Activated T-helper 1 cell treated with anti-CD3 and anti-CD28 coated beads, Interleukin-12 subunit alpha, Interleukin-12 subunit beta, Interleukin-2, Interleukin-4 antibody, amounts not matched to agents 30 ng/mL and 10 ng/mL and 1 ng/mL, durations not matched to agents 14 hours and 24 hours and 36 hours (primary cell): ENCODE measurements around the gene ENPP7. TPM values are rescaled to one million over a fixed set of nuclear protein-coding genes. Genes with fewer than 3 reads are reported as not detected.

Source experiments
- DNase-seq: peaks from one replicate; pipeline ENCODE4 v3.0.0; 2021; ENCODE audit warnings: low spot score
- H3K27ac Mint-ChIP-seq: one replicate; pipeline ENCODE4 v1.8.0; 2021; ENCODE audit warnings: mild to moderate bottlenecking, mixed read lengths
- H3K27me3 Mint-ChIP-seq: one replicate; pipeline ENCODE4 v1.8.0; 2022; ENCODE audit warnings: mild to moderate bottlenecking, moderate library complexity, mixed read lengths; ENCODE audit not compliant: insufficient read depth
- H3K36me3 Mint-ChIP-seq: one replicate; pipeline ENCODE4 v1.8.0; 2021; ENCODE audit warnings: low read depth, mixed read lengths
- H3K4me1 Mint-ChIP-seq: one replicate; pipeline ENCODE4 v1.8.0; 2021; ENCODE audit warnings: low read depth, mixed read lengths
- H3K4me3 Mint-ChIP-seq: one replicate; pipeline ENCODE4 v1.8.0; 2021; ENCODE audit warnings: mild to moderate bottlenecking, moderate library complexity, mixed read lengths
- H3K9me3 Mint-ChIP-seq: one replicate; pipeline ENCODE4 v1.8.0; 2021; ENCODE audit warnings: mixed read lengths
- intact Hi-C: fragments of 100-400 bp; cut with micrococcal nuclease; formaldehyde crosslinking; loops from one replicate; pipeline ENCODE4 v1.15.1; 2024
- total RNA-seq: library from RNA; stranded (reverse); gene quantifications from 2 replicates; pipeline ENCODE4 v1.2.3, GENCODE V29; 2022

The ENPP7 gene, protein sequence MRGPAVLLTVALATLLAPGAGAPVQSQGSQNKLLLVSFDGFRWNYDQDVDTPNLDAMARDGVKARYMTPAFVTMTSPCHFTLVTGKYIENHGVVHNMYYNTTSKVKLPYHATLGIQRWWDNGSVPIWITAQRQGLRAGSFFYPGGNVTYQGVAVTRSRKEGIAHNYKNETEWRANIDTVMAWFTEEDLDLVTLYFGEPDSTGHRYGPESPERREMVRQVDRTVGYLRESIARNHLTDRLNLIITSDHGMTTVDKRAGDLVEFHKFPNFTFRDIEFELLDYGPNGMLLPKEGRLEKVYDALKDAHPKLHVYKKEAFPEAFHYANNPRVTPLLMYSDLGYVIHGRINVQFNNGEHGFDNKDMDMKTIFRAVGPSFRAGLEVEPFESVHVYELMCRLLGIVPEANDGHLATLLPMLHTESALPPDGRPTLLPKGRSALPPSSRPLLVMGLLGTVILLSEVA
- total RNA-seq, result 0.10 and 0.16 TPM in 2 replicates

- Mint-ChIP-seq H3K9me3 (no peaks in the 10 kb centered on the region), H3K27me3 (no peaks in the 10 kb centered on the region), H3K4me3 (no peak within 1 kb of the TSS), H3K36me3 (no peaks in the 10 kb centered on the region), H3K4me1 (peaks cover 9% of the 10 kb centered on the region), H3K27ac (no peak within 1 kb of the TSS)
- DNase-seq, result no peak
- intact Hi-C loops, result no loop called here
Measured at GRCh38 chr17:79730769-79731483, at the start of gene ENPP7. ENPP7 (plus strand) TSS chr17:79730943; CDS start chr17:79731140, 197 bp downstream.

GRCh38 chr17:79681101-79681621, 49.6 kb upstream of the ENPP7 start:
- Mint-ChIP-seq H3K4me3 (no peak overlapping the region), H3K27ac (no peak overlapping the region), H3K9me3 (no peaks in the 10 kb centered on the region), H3K27me3 (peaks cover 2% of the 10 kb centered on the region), H3K4me1 (no peaks in the 10 kb centered on the region), H3K36me3 (no peaks in the 10 kb centered on the region)
- intact Hi-C loops, result no loop called here
- DNase-seq, result no peak

DNA sequence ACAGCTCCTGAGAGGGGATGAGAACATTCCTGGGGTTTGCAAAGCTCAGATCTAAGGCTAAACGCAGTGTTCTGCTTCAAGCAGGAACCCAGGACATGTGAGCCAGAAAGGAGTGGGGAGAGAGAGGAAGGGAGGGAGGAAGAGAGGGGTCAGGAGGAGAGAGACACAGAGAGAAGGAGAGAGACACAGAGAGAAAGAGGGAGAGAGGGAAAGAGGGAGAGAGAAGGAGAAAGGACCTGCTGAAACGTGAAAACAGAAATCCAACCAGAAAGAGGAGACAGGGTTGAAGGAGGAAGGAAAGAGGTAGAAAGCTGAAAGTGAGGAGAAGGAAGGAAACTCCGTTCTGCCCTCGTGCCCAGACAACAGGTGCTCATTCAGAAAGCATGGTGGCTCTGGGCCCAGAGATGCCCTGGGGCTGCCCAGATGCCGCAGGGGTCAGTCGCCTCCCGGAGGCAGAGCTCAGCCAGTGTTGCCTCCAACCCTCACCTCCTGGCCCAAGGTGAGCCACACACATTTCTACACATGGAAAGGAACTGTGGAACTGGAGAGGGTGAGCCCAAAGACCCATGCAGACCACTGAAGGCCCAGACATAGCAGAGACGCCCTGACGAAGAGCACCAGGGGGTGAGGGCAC, 49.0 kb upstream of the ENPP7 start:
- H3K4me1 Mint-ChIP-seq, result no peaks in the 10 kb centered on the region
- H3K9me3 Mint-ChIP-seq, result no peaks in the 10 kb centered on the region
- intact Hi-C loops, result no loop called here
- DNase-seq, result no peak
- no peak overlapping the region for H3K27ac Mint-ChIP-seq
- peaks cover 2% of the 10 kb centered on the region for H3K27me3 Mint-ChIP-seq
- H3K4me3 Mint-ChIP-seq, result no peak overlapping the region
- no peaks in the 10 kb centered on the region for H3K36me3 Mint-ChIP-seq

GRCh38 chr17:79683365-79683764, 47.4 kb upstream of the ENPP7 start:
- Mint-ChIP-seq H3K27ac (no peak overlapping the region), H3K36me3 (no peaks in the 10 kb centered on the region), H3K4me3 (no peak overlapping the region), H3K9me3 (no peaks in the 10 kb centered on the region), H3K4me1 (no peaks in the 10 kb centered on the region), H3K27me3 (peaks cover 2% of the 10 kb centered on the region)
- no peak for DNase-seq
- intact Hi-C loops, result no loop called here

DNA sequence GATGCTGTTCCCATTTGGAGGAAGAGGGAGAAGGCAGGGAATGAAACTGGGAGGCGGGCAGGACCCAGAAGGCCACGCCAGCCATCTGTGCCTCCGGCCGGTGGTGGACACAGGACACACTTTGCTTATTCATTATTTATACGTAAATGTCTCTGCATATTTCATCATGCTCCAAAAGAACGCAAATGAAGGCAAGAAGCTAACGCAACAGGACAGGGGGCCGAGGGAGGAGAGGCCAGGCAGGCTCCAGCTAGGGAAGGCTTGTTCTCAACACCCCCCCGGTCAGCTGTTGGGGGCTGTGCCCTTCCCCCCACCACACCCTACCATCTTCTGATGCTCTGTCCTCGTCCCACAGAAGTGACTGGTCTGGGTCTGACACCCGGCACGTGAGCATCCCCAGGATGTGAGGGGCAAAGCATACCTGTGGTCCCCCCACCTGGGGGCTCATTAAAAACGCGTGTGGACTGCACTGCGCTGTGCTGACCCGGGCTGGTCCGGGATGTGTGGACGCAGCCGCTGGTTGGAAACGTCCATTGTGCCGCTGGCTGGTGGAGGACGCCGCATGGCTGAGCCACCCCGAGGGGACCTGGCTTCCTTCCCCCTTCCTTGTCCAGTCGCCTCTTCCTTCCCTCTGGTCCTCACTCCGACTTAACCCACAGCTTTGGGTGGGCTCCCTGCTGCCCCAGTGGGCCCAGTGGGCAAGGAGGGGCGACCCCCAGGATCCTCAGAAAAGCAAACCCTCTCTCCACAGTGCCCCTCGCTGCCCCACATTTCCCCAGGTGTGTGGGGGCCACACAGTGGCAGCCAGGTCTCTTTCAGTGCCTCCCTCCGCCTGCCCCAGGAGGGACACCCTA, 46.4 kb upstream of the ENPP7 start:
- Mint-ChIP-seq H3K4me3 (no peak overlapping the region), H3K27me3 (peaks cover 2% of the 10 kb centered on the region), H3K36me3 (no peaks in the 10 kb centered on the region), H3K27ac (no peak overlapping the region), H3K9me3 (no peaks in the 10 kb centered on the region), H3K4me1 (no peaks in the 10 kb centered on the region)
- intact Hi-C loops, result no loop called here
- no peak for DNase-seq

DNA sequence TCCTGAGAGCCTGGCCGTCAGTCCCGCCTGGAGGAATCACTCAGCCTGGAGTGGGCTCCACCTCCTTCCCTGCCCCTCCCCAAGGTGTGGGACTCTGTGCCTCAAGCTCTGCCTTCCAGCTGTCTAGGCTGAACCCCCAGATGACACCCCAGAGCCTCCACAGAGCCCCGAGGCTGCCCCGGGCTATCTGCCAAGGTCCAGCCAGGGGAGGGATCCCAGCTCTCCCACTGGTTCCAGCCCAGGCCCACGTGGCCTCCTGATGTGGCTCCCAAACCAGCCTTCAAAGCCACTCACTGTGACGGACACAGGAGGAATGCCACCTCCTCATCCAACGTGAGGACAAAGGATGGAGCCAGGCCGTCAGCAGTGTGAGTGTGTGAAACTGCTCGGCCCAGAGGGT, 45.6 kb upstream of the ENPP7 start:
- H3K4me3 Mint-ChIP-seq, result no peak overlapping the region
- no peak for DNase-seq
- intact Hi-C loops, result no loop called here
- H3K9me3 Mint-ChIP-seq, result no peaks in the 10 kb centered on the region
- H3K36me3 Mint-ChIP-seq, result no peaks in the 10 kb centered on the region
- H3K27me3 Mint-ChIP-seq, result peaks cover 2% of the 10 kb centered on the region
- no peak overlapping the region for H3K27ac Mint-ChIP-seq
- no peaks in the 10 kb centered on the region for H3K4me1 Mint-ChIP-seq

GRCh38 chr17:79686476-79686875, 44.3 kb upstream of the ENPP7 start:
- H3K4me3 Mint-ChIP-seq, result no peak overlapping the region
- DNase-seq, result no peak
- no peak overlapping the region for H3K27ac Mint-ChIP-seq
- no peaks in the 10 kb centered on the region for H3K4me1 Mint-ChIP-seq
- H3K27me3 Mint-ChIP-seq, result peaks cover 2% of the 10 kb centered on the region
- H3K9me3 Mint-ChIP-seq, result no peaks in the 10 kb centered on the region
- no peaks in the 10 kb centered on the region for H3K36me3 Mint-ChIP-seq
- intact Hi-C loops, result no loop called here

- Mint-ChIP-seq H3K9me3 (no peaks in the 10 kb centered on the region), H3K27ac (no peak overlapping the region), H3K36me3 (no peaks in the 10 kb centered on the region), H3K27me3 (no peaks in the 10 kb centered on the region), H3K4me3 (no peak overlapping the region), H3K4me1 (no peaks in the 10 kb centered on the region)
- DNase-seq, result no peak
- intact Hi-C loops, result no loop called here
Measured at GRCh38 chr17:79690466-79690865, 40.3 kb upstream of the ENPP7 start.

- Mint-ChIP-seq H3K36me3 (no peaks in the 10 kb centered on the region), H3K27ac (no peak overlapping the region), H3K27me3 (peaks cover 3% of the 10 kb centered on the region), H3K9me3 (no peaks in the 10 kb centered on the region), H3K4me3 (no peak overlapping the region), H3K4me1 (no peaks in the 10 kb centered on the region)
- intact Hi-C loops, result no loop called here
- DNase-seq, result no peak
Measured at GRCh38 chr17:79690988-79691836, 39.5 kb upstream of the ENPP7 start.

DNA sequence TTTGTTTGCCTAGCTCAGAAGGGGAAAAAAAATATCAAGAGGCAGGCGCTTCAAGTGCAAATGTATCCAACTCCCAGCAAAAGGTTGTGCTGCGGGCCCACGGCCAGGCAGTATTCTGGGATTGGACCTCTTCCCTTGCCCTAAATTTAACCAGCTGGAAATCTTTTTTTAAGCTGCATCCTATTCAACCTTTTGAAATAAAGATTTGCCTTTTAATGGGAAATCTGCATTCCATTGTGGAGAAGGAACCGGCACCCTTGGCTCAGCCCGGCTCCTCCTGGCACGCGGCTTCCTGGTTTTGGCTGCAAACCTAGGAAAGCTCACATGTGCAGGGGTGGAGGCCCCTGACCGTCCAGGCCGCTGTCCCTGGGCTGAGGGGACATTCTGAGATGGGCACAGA, 38.8 kb upstream of the ENPP7 start:
- H3K36me3 Mint-ChIP-seq, result no peaks in the 10 kb centered on the region
- no peaks in the 10 kb centered on the region for H3K4me1 Mint-ChIP-seq
- H3K9me3 Mint-ChIP-seq, result no peaks in the 10 kb centered on the region
- H3K27me3 Mint-ChIP-seq, result peaks cover 6% of the 10 kb centered on the region
- DNase-seq, result no peak
- intact Hi-C loops, result no loop called here
- H3K4me3 Mint-ChIP-seq, result no peak overlapping the region
- no peak overlapping the region for H3K27ac Mint-ChIP-seq

DNA sequence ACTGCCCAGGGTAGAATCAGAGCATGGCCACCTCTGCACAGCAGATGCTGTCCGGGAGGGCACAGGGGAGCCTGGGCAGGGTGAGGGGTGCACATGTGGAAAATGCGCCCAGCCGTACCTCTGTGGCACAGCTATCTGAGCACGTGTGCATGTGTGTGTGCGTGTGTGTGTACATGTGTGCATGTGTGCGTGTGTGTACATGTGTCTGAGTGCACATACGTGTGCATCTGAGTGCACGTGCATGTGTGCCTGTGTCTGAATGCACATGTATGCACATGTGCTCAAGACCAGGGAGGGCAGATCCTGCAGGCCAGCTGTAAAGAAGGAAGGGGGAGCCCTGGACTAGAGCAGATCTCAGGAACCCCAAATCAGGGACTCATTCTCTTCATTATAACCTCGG, 37.3 kb upstream of the ENPP7 start:
- H3K4me1 Mint-ChIP-seq, result no peaks in the 10 kb centered on the region
- peaks cover 8% of the 10 kb centered on the region for H3K27me3 Mint-ChIP-seq
- H3K36me3 Mint-ChIP-seq, result no peaks in the 10 kb centered on the region
- no peak for DNase-seq
- no peak overlapping the region for H3K27ac Mint-ChIP-seq
- no peak overlapping the region for H3K4me3 Mint-ChIP-seq
- intact Hi-C loops, result no loop called here
- no peaks in the 10 kb centered on the region for H3K9me3 Mint-ChIP-seq
